NCI-H1436 treated with DMSO at 0.1 percent for 48 hours (cell line): ENCODE results near the gene CKAP2L.
A peak's percentile ranks its signal among the peaks of the same experiment; 100 is the strongest.

Source experiments
- DNase-seq: peaks from one replicate; lab custom pipeline; 2025; lab: John Stamatoyannopoulos, UW

The CKAP2L gene, protein sequence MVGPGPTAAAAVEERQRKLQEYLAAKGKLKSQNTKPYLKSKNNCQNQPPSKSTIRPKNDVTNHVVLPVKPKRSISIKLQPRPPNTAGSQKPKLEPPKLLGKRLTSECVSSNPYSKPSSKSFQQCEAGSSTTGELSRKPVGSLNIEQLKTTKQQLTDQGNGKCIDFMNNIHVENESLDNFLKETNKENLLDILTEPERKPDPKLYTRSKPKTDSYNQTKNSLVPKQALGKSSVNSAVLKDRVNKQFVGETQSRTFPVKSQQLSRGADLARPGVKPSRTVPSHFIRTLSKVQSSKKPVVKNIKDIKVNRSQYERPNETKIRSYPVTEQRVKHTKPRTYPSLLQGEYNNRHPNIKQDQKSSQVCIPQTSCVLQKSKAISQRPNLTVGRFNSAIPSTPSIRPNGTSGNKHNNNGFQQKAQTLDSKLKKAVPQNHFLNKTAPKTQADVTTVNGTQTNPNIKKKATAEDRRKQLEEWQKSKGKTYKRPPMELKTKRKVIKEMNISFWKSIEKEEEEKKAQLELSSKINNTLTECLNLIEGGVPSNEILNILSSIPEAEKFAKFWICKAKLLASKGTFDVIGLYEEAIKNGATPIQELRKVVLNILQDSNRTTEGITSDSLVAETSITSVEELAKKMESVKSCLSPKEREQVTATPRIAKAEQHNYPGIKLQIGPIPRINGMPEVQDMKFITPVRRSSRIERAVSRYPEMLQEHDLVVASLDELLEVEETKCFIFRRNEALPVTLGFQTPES

DNA sequence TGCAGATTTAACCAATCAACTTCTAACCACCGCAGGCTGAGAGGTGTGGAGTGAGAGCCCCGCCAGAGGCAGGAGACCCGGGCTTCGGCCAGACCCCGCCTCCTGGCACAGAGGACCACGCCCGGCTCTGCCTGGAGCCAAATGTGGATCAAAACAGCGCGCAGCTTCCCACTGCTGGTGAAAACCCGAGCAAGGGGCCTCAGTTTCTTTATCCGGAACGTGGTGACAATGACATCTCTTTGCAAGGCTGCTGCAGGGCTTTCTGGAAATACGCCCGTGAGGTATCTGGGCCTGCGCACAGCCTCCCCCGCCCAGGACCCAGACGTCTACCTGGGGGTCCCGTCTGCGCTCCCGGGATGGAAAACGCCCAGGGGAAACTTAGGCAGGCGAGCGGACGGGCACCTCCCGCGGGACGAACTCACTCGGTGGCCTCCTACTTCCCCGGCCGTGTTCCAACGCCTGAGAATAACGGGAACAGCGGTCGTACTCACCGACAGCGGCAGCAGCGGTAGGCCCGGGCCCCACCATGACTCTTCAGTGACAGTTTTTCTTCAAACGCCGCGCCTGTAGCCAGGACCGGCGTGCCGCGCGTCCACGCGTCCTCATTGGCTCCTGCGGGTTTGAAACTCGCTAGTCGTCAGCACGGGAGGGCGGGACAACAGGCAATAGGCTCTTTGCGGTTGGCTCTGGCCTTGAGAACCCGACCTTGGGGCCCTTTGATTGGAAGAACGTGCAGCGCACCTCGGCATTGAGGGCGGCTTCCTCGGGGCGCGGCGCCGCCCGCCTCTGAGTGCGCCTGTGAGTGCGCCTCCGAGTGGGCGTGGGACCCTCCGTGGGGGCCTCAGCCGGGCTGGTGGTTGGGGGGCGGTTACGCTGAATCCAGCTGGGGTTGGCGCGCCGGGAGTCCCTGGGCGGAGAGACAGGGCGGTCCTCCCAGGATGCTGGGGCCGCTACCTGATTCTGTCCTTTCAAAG, at the start of gene CKAP2L:
TSS of gene CKAP2L (minus strand) at position 539 of the 974 bp plus-strand sequence. CDS start at position 528, 11 bp downstream.
- DNase-seq, result peak; percentile 91

DNA sequence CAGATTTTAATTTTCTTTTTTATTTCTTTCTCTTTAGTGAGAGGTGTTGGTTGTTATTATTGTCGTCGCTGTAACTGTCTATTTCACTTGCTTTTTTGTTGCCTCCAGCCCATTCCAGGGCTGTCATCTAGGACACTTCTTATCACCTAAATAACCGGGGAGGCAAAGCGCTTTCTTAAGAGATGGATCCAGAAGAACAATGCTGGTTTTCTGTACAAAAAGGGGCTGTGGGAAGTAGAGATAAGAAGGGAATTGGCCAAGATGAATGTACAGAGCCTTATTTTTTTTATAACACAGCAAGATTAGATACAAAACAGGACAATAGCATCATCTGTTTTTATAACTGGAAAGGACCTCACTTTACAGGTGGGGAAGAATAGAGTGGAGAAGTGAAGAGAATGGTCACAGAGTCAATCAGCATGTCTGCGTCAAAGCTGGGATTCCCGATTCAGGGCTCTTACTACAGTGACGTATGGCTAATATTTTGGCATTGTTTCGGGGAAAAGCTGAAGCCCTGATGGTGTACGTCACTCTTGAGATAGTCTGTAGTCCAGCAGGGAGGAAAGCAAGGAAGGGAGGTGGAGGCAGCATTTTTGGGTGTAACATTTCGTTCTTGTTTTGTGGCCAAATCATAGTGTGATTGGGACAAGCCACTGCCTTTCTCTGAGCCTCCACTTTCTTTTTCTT, 49.0 kb upstream of the CKAP2L start:
- DNase-seq, result no peak

DNA sequence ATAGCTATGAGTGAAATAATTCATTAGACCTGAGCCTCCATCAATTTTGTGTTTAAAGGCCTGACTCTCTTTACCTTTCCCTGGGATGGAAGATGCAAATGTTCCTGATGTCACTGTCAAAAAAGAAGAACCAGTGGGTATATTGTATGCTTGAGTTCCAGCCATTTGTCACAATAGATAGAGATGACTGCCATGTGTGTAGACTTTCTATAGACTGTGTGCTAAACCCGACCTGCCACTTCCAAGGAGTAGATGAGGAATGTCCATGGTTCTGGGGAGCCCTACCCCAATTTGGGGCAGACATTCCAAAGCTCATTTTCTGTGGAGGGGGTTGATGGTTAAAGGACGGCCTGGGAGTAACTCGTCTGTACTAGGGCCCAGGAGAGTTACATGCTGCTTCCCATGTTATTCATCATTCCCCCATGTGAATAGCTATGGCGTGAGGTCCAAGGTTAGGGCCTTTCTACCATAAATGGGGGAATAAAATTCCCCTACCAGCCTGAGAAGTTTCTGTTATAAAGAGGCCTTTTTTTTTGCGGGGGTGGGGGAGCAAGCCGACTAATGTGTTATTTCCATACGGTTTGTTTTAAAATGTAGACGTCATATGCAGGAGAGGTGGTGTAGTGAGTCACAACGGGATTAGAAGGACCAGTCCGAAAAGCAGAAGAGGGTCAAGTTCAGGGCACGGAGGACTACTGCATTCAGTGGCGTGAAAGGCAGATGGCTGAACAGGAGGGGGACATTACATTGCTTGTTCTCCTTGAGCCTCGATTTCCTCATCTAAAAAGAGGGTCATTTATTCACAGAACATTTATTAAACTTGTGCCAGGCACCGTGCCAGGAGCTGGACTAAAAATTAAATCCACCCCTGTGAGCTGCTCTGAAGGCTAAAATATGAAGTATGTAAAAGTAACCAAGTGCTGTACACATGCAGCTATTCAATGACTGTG, 48.2 kb upstream of the CKAP2L start:
- no peak for DNase-seq

DNA sequence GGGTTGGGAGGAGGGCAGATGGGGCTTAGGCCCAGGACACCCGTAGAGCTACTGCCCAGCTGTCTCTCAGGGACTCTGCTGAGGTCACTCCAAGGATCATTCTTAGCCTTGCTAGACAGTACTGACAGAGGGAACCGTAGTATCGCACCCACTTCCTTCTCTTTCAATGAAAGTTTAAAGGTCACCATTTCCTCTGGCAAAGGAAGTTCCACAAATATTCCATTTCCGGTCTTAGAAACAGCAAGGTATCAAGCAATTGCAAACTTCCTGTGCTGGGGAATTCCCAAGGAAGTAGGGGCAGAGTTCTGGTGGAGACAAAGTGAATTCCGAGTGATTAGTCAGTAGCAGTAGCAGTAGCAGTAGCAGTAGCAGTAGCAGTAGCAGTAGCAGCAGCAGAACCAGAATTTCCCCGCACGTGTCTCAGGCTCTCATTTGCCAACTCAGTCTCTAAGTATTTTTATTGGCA, 47.5 kb upstream of the CKAP2L start:
- DNase-seq, result no peak

DNA sequence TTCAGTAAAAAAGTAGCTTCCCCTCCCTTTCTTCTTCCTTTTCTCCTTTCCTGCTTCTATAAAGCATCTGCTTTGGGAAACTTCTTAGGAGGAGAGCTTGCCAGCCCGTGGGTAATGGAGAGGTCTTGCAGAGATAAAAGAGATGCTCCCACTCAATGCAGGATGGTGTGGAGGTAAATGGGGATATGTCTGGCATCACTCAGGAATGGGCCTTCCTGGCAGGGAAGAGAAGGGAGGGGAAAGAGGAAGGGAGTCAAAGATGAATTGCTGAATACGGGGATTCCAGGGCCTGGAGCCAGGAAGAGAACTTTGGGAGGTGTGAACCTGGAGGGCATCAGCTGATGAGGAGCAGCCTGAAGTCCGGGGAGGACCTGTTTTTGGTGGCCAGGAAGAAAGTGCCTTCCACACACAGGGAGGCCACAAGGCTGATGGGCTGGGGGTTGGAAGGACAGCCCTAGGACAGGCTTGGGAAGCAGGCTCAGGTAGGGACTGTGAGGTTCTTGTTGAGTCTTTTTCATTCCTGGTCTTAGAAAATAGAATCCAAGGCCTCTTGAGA, 46.9 kb upstream of the CKAP2L start:
- DNase-seq, result no peak

DNA sequence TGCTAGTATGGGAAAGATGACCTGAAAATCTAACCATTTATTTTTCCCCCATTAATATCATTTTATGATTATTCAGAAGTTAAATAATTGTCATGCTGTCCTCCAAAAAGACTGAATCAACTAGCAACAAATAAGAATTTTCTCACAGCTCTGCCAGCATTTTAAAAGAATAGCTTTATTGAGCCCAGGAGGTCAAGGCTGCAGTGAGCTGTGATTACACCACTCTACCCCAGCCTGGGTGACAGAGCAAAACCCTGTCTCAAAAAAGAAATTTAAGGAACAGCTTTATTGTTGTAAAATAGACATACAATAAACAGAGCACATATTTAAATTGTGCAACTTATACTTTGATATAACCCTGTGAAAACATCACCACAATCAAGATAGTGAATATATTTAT, 44.7 kb upstream of the CKAP2L start:
- DNase-seq, result no peak

DNA sequence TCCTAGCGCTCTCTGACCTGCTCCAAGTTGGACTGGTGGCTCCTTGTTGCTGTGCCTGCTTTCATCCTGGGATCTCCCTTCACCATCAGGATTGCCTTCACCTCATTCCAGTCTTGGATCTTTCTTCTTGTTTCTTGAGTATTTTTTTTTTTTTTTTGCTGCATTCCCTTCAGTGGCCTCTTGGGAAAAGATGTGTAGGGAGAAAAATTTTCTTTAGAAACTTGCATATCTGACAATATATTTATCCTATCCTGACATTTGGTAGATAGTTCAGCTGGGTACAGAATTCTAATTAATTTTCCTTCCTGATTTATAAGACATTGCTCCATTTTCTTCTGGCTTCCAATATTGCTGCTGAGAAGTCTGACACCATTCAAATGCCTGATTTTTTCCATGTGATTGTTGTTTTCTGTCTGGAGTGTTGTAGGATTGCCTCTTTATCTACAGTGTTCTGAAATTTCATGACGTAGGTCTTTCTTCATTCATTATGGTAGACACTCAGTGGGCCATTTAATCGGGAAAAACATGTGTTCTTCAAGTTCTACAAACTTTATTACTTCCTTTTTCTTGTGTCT, 42.9 kb upstream of the CKAP2L start:
- DNase-seq, result no peak

DNA sequence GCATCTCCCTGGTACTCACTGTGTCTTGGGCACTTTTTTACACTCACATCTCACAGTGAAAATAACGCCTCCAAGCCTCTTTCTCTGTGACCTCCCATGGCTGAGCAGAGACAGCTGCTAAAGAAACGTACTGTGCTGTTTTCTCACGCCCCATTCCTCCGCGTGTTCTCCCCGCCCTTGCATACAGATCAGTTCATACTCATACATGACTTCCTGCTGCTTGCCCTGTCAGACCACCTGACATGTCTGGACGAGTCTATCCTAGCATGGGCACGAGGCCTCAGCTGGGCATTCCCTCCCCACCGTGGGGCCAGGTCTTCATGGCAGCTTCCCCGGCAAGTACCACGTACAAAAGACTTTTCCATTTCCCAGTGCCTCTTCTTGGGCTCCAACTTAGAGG, 41.1 kb upstream of the CKAP2L start:
- no peak for DNase-seq

DNA sequence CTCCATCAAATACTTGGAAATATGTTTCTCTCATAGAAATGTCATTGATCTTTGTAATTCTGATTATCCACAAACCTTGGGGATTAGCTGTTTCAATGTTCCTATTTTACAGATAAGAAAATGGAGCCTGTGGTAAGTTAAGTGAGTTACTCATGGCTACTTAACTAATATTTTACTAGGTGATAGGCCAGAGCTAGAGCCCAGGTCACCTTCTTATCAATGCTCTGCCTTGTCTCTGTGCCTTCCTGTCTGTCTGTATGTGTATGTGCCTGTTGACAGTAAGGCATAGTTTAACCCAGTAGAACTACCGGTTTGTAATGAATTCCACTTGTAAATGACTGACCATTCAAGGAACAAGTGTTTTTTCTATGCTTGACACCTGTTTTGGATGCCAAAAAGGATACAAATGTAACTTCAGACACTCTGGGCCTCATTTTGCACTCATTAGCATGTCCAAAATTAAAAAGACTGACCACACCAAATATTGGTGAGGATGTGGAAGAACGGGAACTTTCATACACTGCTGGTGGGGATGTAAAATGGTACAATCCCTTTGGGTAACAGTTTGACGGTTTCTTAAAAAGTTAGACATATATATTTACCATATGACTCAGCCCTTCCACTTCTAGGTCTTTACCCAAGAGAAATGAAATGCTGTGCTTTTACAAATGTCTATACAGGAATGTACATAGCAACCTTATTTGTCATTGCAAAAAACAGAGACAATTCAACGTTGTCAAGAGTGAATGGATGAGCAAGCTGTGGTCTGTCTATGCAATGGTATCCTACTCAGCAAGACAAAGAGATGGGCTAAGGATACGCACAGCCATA, 39.5 kb upstream of the CKAP2L start:
- DNase-seq, result no peak

DNA sequence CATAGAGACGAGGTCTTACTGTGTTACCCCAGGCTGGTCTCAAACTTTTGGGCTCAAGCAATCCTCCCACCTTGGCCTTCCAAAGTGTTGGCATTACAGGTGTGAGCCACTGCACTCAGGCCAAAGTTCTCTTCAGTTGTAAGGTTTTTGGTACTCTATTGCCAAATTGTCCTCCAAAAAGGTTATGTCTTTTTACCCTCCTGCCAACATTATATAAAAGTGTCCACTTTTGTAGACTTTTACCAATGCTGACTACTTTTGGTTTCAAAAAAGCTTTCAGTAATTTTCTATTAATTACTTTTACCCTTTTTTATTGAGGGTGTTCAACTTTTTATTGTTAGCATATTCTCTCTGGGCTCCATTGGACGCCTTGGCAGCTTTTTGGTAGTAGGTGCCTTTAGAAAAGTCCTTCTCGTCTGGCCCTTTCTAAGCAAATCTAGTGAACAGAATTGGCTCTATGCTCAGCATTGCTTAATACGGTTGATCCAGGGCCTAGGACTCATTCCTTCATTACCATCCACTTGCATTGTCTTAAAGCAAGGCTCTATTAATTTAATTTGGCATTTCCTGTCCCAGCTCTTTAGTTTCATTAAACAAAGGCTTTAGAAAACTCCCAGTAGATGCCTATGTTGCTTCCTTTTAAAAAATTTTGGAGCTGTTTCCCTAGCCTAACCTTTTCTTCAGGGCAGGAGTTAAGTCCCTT, 36.6 kb upstream of the CKAP2L start:
- no peak for DNase-seq

DNA sequence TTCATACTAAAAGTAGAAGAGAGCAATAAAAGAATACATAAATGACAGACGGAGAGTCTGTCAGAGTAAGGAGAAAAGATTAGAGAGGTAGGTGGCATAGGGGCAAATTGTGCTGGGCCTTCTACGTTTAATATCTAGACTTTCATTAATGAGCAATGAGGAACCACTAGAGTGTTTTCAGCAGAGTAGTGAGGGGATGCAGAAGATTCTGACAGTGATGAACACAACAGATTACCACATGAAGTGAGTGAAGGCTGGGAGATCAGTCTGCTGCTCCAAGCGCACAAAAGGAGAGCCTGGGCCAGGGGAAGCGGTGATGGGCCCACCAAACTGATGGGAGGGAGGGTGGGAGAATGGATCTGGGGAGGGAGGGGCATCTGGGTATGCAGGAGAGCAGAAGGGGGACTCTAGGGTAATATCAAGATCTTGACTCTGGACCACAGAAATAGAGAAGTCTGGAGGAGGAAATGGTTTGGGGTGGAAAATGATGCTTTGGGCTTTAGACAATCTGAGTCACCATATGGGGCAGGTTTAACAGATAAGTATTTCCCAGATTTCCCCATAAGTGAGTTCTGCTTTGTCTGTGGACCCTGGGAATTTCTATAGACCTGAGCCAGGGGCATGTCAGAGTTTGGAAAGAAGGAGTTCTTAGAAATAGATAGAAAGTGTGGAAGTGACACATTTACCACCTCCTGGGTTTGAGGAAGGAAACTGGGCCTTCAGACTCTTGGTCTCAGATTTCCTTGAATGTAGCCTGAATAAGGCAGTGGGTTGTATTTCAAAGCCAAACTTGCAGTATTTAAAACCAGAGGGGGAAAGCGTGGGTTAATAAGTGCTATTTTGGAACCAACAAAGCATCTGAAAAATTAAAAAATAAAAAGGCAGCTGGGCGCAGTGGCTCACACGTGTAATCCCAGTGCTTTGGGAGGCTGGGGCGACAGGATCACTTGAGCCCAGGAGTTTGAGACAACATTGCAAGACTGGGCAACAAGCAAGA, 34.9 kb upstream of the CKAP2L start:
- no peak for DNase-seq

DNA sequence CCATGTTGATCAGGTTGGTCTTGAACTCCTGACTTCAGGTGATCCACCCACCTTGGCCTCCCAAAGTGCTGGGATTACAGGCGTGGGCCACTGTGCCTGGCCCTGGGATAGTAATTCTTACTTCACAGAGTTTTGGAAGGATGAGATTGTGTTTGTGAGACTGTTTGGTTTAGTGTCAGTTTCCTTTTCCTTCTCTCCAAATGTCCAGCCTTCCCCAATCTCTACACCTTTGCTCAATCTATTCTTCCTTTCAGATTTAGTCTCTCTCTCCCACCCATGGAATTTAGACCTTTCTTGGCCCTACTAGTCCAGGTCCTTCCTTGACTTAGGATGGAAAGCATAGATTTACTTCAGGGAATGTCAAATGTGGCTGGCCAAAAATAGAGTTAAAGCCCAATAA, 32.1 kb upstream of the CKAP2L start:
- no peak for DNase-seq

DNA sequence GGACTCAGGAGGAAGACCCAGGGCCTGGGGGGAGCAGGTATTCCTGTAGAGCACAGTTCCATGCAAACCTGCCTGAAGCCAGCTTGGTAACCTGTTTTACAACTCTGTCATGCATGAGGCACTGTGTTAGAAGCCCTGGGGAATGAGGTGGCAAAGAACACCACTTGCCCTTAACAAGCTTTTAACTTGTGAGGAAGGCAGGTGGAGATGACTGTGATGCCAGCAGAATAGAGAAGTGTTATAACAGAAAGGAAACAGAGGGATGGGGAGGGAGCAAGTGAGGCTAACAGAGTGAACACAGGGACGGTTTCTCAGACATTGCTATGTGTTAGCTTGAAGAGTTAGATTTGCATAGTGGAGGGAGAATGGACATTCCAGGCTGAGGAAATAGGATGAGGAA, 31.4 kb upstream of the CKAP2L start:
- DNase-seq, result no peak

DNA sequence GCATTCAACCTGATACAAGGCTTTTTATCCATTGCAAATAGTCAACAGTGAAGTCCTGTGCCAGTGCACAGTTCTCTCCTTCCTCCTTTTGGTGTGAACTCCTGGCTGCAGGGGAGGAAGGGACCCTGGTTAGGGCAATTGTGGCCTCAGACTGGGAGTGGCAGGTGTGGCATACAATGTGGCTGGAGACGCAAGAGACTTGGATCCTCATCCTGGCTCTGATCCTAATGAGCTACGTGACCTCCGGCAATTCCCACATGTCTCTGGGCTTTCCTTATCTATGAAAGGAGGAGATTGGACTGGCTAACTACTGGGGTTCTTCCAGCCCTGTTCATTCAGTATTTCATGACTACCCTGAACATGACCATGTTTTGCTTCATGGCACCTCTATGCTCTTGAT, 30.4 kb upstream of the CKAP2L start:
- no peak for DNase-seq

DNA sequence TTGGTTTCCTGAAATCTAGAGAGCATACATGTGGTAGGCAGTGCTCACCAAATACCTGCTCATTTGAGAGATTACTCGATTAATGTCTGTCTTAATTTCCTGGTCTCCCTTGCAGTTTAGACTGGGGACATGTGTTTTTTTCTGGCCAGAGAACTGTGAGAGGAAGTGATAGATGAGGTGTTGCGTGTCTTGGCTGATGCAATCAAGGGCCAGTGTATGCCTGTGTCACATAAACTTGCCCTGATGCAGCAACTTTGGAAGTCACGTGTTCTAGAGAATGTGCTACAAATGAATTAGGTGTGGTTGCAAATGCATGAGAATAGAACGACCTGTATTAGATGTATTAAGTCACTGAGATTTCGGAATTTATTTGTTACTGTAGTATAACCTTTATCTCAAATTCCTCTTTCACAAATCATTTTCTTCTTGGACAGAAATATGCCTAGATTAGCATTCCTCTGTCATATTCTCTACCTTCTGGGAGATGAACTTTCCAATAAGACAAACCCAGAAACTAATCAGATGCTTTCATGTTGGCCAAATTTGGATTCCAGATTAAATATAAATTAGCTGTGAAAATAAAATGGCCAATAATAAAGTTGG, 29.8 kb upstream of the CKAP2L start:
- DNase-seq, result no peak

DNA sequence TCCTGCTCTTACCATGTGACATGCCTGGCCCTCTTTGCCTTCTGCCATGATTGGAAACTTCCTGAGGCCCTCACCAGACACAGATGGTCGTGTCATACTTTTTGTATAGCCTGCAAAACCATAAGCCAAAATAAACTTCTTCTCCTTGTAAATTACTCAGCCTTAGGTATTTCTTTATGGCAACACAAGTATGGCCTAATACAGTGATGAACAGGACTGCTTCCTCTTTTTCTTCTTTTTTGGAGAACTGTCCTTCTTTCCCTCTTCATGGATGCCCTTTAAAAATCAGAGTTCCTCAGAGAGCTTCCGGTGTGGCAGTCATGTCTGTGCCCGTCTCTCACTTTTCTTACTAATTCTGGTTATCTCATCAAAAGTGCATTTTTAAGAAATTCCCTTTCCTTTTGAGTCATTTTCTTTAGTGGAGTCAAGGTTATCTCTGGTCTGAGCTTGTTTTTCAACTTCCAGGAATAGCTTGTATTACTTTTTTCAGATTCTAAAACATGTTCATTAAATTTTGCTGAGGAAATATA, 29.1 kb upstream of the CKAP2L start:
- DNase-seq, result no peak
